ENCODE data around the gene MAP3K13.

MAP3K13 gene

DNA sequence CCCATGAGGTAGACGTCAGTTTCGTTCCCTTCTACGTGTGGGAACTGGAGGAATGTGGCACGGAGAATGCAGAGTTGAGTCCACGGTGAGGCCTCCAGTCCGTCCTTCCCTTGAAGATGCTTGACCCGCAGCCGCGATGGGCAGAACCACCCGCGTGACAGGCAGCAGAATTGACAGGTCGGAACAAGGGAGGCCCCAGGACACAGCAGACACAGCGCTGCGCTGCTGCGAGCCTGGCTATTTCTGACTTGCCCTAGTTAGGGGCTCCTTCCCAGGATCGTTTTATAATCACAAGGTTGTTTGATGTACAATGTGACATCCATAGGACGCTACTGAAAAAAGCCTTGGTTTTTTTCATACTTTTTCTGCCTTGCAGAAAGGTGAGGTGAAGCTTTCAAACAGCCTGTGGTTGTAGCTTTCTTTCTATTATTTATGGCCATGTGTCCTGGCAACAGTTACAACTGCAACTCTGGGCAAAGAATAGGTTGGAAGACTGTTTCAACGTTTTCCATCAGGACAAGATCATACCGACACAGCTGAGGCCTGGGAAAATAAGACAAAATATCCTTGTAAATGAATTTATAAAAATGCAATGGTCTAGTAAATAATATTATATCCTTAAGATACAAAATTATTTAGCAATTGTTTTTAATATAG, 145.5 kb downstream of the MAP3K13 start:
- H3K4me3 ChIP-seq (ENCODE audit: low read length): no peak overlapping the region
- WGBS (ENCODE audit: insufficient coverage, insufficient read length): no CpG with 5 or more reads among the region's 19 CpGs
- no peaks in the 10 kb centered on the region for H3K9me3 ChIP-seq (ENCODE audit: control insufficient read depth, insufficient read depth, low read length)
- H3K36me3 ChIP-seq (ENCODE audit: control insufficient read depth, insufficient read depth, low read length): no peaks in the 10 kb centered on the region
- no peak for DNase-seq (ENCODE audit: low read depth, low spot score)
- no peaks in the 10 kb centered on the region for H3K4me1 ChIP-seq (ENCODE audit: control insufficient read depth, insufficient read depth, low read length)
- no peaks in the 10 kb centered on the region for H3K27me3 ChIP-seq (ENCODE audit: control insufficient read depth, insufficient read depth, low read length)
- H3K27ac ChIP-seq (ENCODE audit: low read length): no peak overlapping the region

DNA sequence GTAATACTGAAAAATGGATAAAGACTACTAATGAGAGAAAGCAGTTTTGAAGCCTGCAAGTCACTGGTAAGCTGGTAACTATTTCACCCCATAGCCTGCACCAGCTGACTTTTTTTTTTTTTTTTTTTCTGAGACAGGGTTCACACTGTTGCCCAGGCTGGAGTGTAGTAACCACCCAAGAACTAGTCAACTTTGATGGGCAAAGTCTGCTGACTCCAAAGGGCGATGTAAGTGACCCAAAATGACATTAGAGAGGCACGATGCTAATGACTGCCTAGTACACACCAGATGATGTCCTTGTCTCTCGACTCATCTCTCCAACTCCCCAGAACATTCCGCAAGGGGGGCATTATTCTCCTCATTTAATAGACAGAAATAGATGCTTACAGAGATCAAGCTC, 148.8 kb downstream of the MAP3K13 start:
- no peaks in the 10 kb centered on the region for H3K4me1 ChIP-seq (ENCODE audit: control insufficient read depth, insufficient read depth, low read length)
- H3K9me3 ChIP-seq (ENCODE audit: control insufficient read depth, insufficient read depth, low read length): no peaks in the 10 kb centered on the region
- DNase-seq (ENCODE audit: low read depth, low spot score): no peak
- H3K36me3 ChIP-seq (ENCODE audit: control insufficient read depth, insufficient read depth, low read length): no peaks in the 10 kb centered on the region
- WGBS (ENCODE audit: insufficient coverage, insufficient read length): no CpG with 5 or more reads among the region's 4 CpGs
- no peaks in the 10 kb centered on the region for H3K27me3 ChIP-seq (ENCODE audit: control insufficient read depth, insufficient read depth, low read length)
- H3K27ac ChIP-seq (ENCODE audit: low read length): no peak overlapping the region
- no peak overlapping the region for H3K4me3 ChIP-seq (ENCODE audit: low read length)

DNA sequence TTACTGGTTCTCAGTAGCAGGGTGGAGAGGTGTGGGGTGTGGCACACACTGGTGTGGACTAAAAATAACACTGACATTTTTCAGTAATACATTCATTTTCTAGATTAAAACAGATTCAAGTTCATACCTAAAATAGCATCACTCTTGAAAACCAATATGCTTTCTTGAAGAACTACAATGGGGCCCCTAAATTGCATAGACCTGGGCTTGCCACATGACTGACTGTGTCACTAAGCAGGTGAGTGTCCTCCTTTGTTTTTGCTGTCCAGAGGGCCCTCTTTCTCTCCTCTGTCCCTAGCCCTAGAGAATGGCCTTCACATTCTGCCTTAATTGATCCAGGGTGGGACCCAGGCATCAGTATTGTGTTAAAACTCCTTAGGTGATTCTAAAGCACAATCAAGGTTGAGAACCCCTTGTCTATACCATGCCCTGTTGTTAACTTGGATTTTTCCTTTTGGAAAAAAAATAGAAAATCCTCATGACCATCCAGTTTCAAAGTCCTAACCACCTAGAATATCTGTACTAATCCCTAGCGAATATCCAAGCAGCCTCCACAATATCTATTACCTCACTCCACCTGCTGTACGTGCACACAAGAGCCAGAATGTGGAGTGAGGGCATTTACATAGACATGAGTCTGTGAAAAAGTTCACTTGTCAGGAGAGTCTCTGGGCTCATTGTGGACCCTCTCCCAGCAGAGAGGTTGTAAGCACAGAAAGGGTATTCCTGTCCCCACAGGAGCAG, 154.6 kb downstream of the MAP3K13 start:
- Histone ChIP-seq H3K9me3 (ENCODE audit: control insufficient read depth, insufficient read depth, low read length) (no peaks in the 10 kb centered on the region), H3K36me3 (ENCODE audit: control insufficient read depth, insufficient read depth, low read length) (no peaks in the 10 kb centered on the region), H3K4me1 (ENCODE audit: control insufficient read depth, insufficient read depth, low read length) (no peaks in the 10 kb centered on the region), H3K4me3 (ENCODE audit: low read length) (no peak overlapping the region), H3K27ac (ENCODE audit: low read length) (no peak overlapping the region), H3K27me3 (ENCODE audit: control insufficient read depth, insufficient read depth, low read length) (no peaks in the 10 kb centered on the region)
- no peak for DNase-seq (ENCODE audit: low read depth, low spot score)
- no CpG with 5 or more reads among the region's 2 CpGs for WGBS (ENCODE audit: insufficient coverage, insufficient read length)

DNA sequence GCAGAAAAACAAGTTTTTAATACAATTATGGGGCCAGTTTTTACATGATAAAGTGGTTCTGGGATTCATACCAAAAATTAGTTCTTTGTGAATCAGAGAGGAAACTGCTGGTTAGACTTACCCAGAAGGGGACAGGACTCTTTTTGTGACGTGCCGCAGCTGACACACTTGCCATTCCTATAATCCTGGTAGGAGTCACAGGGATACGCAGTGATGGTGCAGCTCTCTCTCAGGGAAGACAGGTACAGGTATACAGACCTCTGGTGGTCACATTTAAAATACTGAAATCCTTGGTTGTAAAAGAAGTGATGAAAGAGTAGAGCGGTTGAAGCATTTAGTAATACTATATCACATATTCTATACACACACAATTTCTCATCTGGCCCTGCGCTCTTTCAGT, 156.1 kb downstream of the MAP3K13 start:
- no peak for DNase-seq (ENCODE audit: low read depth, low spot score)
- Histone ChIP-seq H3K4me3 (ENCODE audit: low read length) (no peak overlapping the region), H3K9me3 (ENCODE audit: control insufficient read depth, insufficient read depth, low read length) (no peaks in the 10 kb centered on the region), H3K36me3 (ENCODE audit: control insufficient read depth, insufficient read depth, low read length) (no peaks in the 10 kb centered on the region), H3K27ac (ENCODE audit: low read length) (no peak overlapping the region), H3K4me1 (ENCODE audit: control insufficient read depth, insufficient read depth, low read length) (no peaks in the 10 kb centered on the region), H3K27me3 (ENCODE audit: control insufficient read depth, insufficient read depth, low read length) (no peaks in the 10 kb centered on the region)
- WGBS (ENCODE audit: insufficient coverage, insufficient read length): no CpG with 5 or more reads among the region's 5 CpGs

DNA sequence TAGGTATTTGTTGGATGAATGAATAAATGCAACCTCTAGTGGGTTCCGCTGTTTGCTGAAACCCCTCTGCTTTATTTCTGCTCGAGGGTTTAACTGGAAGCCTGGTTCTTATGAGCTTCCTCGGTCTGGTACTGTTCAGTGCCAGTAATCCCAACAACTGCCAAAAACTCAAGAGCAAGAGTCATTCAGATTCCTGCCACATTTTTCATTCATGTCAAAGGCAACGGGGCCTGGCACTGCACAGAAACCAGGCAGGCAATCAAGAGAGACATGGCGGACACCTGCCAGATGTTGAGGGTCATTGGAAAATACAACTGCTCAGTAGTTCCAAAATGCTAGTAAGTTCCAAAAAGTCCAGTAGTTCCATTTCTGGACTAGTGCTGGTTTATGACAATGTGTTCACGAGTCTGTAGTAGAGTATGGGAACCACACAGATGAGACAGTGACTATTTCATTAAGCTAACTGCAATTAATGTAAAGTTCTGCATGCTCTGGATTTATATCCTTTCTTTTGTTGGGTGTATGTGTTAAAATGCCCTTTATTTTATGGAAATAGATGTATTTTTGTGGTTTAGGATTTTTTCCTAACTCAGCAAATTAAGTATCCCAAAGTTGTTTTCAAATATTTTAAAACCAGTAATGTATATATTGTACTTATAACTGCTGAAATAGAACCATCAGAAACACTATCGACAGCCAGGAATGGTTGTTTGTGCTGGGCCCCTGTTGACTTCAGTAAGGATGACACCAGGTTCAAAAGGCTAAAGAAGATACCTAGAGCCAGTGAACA, 158.6 kb downstream of the MAP3K13 start:
- H3K27me3 ChIP-seq (ENCODE audit: control insufficient read depth, insufficient read depth, low read length): no peaks in the 10 kb centered on the region
- H3K27ac ChIP-seq (ENCODE audit: low read length): no peak overlapping the region
- no peaks in the 10 kb centered on the region for H3K9me3 ChIP-seq (ENCODE audit: control insufficient read depth, insufficient read depth, low read length)
- H3K36me3 ChIP-seq (ENCODE audit: control insufficient read depth, insufficient read depth, low read length): no peaks in the 10 kb centered on the region
- H3K4me1 ChIP-seq (ENCODE audit: control insufficient read depth, insufficient read depth, low read length): no peaks in the 10 kb centered on the region
- H3K4me3 ChIP-seq (ENCODE audit: low read length): no peak overlapping the region
- WGBS (ENCODE audit: insufficient coverage, insufficient read length): no CpG with 5 or more reads among the region's 7 CpGs
- DNase-seq (ENCODE audit: low read depth, low spot score): no peak

DNA sequence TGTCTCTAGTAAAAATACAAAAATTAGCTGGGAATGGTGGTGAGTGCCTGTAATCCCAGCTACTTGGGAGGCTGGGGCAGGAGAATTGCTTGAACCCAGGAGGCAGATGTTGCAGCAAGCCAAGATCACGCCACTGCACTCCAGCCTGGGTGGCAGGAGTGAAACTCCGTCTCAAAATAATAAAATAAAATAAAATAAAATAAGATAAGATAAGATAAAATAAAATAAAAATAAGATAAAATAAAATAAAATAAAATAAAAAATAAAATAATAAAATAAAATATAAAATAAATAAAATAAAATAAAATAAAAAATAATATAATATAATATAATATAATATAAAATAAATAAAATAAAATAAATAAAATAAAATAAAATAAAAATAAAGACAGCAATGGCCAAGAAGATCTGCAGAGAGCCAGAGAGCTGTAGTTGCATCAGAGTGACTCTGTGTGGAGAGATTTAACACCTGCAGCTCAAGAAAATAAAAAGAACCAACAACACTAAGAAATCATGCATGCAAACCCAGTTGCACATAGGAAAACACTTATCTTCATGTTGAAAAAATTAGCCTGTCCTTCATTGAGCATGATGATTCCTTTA, 163.5 kb downstream of the MAP3K13 start:
- Histone ChIP-seq H3K4me1 (ENCODE audit: control insufficient read depth, insufficient read depth, low read length) (no peaks in the 10 kb centered on the region), H3K4me3 (ENCODE audit: low read length) (no peak overlapping the region), H3K27ac (ENCODE audit: low read length) (no peak overlapping the region), H3K27me3 (ENCODE audit: control insufficient read depth, insufficient read depth, low read length) (no peaks in the 10 kb centered on the region), H3K36me3 (ENCODE audit: control insufficient read depth, insufficient read depth, low read length) (no peaks in the 10 kb centered on the region), H3K9me3 (ENCODE audit: control insufficient read depth, insufficient read depth, low read length) (no peaks in the 10 kb centered on the region)
- WGBS (ENCODE audit: insufficient coverage, insufficient read length): no CpG with 5 or more reads among the region's 2 CpGs
- no peak for DNase-seq (ENCODE audit: low read depth, low spot score)

DNA sequence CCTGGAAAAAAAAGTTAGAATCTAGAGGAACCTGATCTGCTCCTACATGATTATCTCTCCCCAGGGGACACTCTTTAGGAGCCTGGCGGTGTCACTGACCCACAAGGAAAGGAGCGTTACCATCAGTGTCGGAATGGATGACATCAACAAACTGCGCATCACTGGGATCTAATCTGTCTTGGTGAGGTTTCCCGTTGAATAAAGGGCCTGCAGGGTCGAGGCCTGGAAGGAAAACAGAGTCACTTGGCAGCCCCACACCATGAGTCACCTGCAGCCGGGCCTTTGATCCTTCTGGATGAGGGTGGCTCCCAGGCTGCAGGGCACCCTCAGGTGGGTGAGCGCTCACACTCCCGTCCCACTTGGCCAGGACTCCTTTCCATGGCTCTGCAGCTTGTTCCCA, 164.4 kb downstream of the MAP3K13 start:
- Histone ChIP-seq H3K36me3 (ENCODE audit: control insufficient read depth, insufficient read depth, low read length) (no peaks in the 10 kb centered on the region), H3K27me3 (ENCODE audit: control insufficient read depth, insufficient read depth, low read length) (no peaks in the 10 kb centered on the region), H3K9me3 (ENCODE audit: control insufficient read depth, insufficient read depth, low read length) (no peaks in the 10 kb centered on the region), H3K27ac (ENCODE audit: low read length) (no peak overlapping the region), H3K4me1 (ENCODE audit: control insufficient read depth, insufficient read depth, low read length) (no peaks in the 10 kb centered on the region), H3K4me3 (ENCODE audit: low read length) (no peak overlapping the region)
- WGBS (ENCODE audit: insufficient coverage, insufficient read length): no CpG with 5 or more reads among the region's 9 CpGs
- DNase-seq (ENCODE audit: low read depth, low spot score): no peak

DNA sequence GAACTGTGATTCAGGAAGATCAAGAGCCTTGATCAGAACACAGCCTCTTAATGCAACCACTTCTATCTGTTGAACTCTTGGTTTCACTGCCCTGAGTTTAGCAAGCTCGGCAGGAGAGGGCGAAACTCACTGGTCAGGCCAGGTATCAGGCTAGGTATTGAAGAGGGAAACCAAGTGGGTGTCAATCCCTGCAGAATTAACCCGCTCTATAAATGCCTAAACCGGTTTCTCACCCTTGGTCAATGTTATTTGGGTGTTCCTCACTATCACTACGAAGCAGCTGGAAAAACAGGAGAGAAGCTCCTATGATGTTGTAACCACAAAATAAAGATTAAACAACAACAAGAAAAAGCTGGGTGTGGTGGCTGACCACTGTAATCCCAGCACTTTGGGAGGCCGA, 165.6 kb downstream of the MAP3K13 start:
- Histone ChIP-seq H3K36me3 (ENCODE audit: control insufficient read depth, insufficient read depth, low read length) (no peaks in the 10 kb centered on the region), H3K27ac (ENCODE audit: low read length) (no peak overlapping the region), H3K4me1 (ENCODE audit: control insufficient read depth, insufficient read depth, low read length) (no peaks in the 10 kb centered on the region), H3K27me3 (ENCODE audit: control insufficient read depth, insufficient read depth, low read length) (no peaks in the 10 kb centered on the region), H3K9me3 (ENCODE audit: control insufficient read depth, insufficient read depth, low read length) (no peaks in the 10 kb centered on the region), H3K4me3 (ENCODE audit: low read length) (no peak overlapping the region)
- no peak for DNase-seq (ENCODE audit: low read depth, low spot score)
- no CpG with 5 or more reads among the region's 6 CpGs for WGBS (ENCODE audit: insufficient coverage, insufficient read length)

DNA sequence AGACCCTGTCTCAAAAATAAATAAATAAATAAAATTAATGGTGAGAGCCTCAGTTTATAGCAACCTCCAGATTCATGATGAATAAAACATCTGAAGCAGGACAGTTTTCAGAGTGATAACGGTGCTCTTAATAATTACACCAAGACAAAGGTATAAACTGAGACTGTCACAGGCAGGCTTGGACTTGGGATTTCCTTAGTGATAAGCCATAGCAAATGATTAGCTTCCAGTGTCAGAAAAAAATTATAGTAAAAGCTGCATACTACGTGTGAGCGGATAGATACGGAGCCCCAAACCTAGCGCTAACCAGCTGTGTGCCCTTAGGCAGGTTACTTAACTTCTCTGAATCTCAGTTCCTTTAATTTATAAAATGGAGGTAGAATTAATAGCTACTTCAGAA, 167.9 kb downstream of the MAP3K13 start:
- no CpG with 5 or more reads among the region's 5 CpGs for WGBS (ENCODE audit: insufficient coverage, insufficient read length)
- Histone ChIP-seq H3K4me3 (ENCODE audit: low read length) (no peak overlapping the region), H3K36me3 (ENCODE audit: control insufficient read depth, insufficient read depth, low read length) (no peaks in the 10 kb centered on the region), H3K4me1 (ENCODE audit: control insufficient read depth, insufficient read depth, low read length) (no peaks in the 10 kb centered on the region), H3K9me3 (ENCODE audit: control insufficient read depth, insufficient read depth, low read length) (no peaks in the 10 kb centered on the region), H3K27ac (ENCODE audit: low read length) (no peak overlapping the region), H3K27me3 (ENCODE audit: control insufficient read depth, insufficient read depth, low read length) (no peaks in the 10 kb centered on the region)
- DNase-seq (ENCODE audit: low read depth, low spot score): no peak

DNA sequence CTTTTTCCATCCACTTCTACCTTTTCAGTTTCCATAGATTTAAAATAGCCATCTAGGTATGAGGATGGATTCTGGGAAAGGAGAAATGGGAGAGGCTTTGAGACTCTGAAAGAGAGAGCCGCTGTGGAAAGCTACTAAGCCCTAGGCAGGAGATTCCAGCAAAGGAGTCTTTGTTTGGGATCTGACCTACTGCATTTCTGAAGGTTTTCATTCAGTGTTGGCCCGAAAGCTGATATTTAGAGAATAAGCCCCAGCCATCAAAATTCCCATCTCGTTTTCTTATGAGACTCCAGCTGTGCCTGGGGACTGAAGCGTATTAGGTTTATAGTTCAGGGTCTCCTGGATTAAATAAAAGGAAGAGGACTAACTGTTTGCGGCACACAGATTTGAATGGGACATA, 170.0 kb downstream of the MAP3K13 start:
- WGBS (ENCODE audit: insufficient coverage, insufficient read length): no CpG with 5 or more reads among the region's 5 CpGs
- no peak for DNase-seq (ENCODE audit: low read depth, low spot score)
- H3K27me3 ChIP-seq (ENCODE audit: control insufficient read depth, insufficient read depth, low read length): no peaks in the 10 kb centered on the region
- H3K27ac ChIP-seq (ENCODE audit: low read length): no peak overlapping the region
- no peaks in the 10 kb centered on the region for H3K4me1 ChIP-seq (ENCODE audit: control insufficient read depth, insufficient read depth, low read length)
- H3K36me3 ChIP-seq (ENCODE audit: control insufficient read depth, insufficient read depth, low read length): no peaks in the 10 kb centered on the region
- H3K9me3 ChIP-seq (ENCODE audit: control insufficient read depth, insufficient read depth, low read length): no peaks in the 10 kb centered on the region
- no peak overlapping the region for H3K4me3 ChIP-seq (ENCODE audit: low read length)
